ENCODE results near the gene SCOC. TPM values are rescaled to one million over a fixed set of nuclear protein-coding genes. Genes with fewer than 3 reads are reported as not detected.
"Not testable (repeated sequence)": the region's sequence is repeated elsewhere in the genome, so short reads cannot be mapped to it uniquely, and the experiment has no call there.

The SCOC gene
- polyA plus RNA-seq, 1 donor from 2014 or later: 320 TPM

- no peak for TF ChIP-seq TAF1 (IDR thresholded peaks at IDR 0.05; ENCODE audit: low read depth)
- no peak for TF ChIP-seq RAD21 (conservative IDR thresholded peaks at IDR 0.05)
- no peak for TF ChIP-seq POLR2AphosphoS5 (IDR thresholded peaks at IDR 0.05)
- TF ChIP-seq SMC3 (conservative IDR thresholded peaks at IDR 0.05; ENCODE audit: poor library complexity): no peak
- TF ChIP-seq, protein P1, sequence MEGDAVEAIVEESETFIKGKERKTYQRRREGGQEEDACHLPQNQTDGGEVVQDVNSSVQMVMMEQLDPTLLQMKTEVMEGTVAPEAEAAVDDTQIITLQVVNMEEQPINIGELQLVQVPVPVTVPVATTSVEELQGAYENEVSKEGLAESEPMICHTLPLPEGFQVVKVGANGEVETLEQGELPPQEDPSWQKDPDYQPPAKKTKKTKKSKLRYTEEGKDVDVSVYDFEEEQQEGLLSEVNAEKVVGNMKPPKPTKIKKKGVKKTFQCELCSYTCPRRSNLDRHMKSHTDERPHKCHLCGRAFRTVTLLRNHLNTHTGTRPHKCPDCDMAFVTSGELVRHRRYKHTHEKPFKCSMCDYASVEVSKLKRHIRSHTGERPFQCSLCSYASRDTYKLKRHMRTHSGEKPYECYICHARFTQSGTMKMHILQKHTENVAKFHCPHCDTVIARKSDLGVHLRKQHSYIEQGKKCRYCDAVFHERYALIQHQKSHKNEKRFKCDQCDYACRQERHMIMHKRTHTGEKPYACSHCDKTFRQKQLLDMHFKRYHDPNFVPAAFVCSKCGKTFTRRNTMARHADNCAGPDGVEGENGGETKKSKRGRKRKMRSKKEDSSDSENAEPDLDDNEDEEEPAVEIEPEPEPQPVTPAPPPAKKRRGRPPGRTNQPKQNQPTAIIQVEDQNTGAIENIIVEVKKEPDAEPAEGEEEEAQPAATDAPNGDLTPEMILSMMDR (IDR thresholded peaks at IDR 0.05; ENCODE audit: poor library complexity, severe bottlenecking): no peak
- no peak for TF ChIP-seq REST (IDR thresholded peaks at IDR 0.05; ENCODE audit: borderline replicate concordance)
- no peak for TF ChIP-seq EZH2 (IDR thresholded peaks at IDR 0.05; ENCODE audit: borderline replicate concordance, insufficient read depth, low read length, poor library complexity, severe bottlenecking)
- no peak for TF ChIP-seq MXI1 (conservative IDR thresholded peaks at IDR 0.05; ENCODE audit: poor library complexity, severe bottlenecking)
- no peak for TF ChIP-seq EP300 (conservative IDR thresholded peaks at IDR 0.05; ENCODE audit: poor library complexity, severe bottlenecking)
- Histone ChIP-seq H3K27me3 (ENCODE audit: insufficient read depth, low read depth, low read length) (no peaks in the 10 kb centered on the region), H3K4me3 (ENCODE audit: low read length) (no peak overlapping the region), H3K27ac (ENCODE audit: low read length) (no peak overlapping the region), H3K36me3 (ENCODE audit: insufficient read depth, low read length) (no peaks in the 10 kb centered on the region), H4K20me1 (ENCODE audit: insufficient read depth) (no peaks in the 10 kb centered on the region), H3F3A (ENCODE audit: insufficient read depth, low read length, poor library complexity, severe bottlenecking) (no peaks in the 10 kb centered on the region), H3K79me2 (replicated peaks; ENCODE audit: insufficient read depth, low read length) (no peaks in the 10 kb centered on the region), H3K9me3 (ENCODE audit: low read length) (no peaks in the 10 kb centered on the region), H3K9me2 (ENCODE audit: insufficient read depth, low read length) (no peaks in the 10 kb centered on the region), H2AFZ (ENCODE audit: low read depth, low read length) (no peak overlapping the region), H3K9ac (ENCODE audit: low read length) (no peak overlapping the region), H3K4me2 (ENCODE audit: low read length) (no peak overlapping the region)
These were observed 32.8 kb downstream of the SCOC start for GRCh38 chr4:140406292-140406691.

DNA sequence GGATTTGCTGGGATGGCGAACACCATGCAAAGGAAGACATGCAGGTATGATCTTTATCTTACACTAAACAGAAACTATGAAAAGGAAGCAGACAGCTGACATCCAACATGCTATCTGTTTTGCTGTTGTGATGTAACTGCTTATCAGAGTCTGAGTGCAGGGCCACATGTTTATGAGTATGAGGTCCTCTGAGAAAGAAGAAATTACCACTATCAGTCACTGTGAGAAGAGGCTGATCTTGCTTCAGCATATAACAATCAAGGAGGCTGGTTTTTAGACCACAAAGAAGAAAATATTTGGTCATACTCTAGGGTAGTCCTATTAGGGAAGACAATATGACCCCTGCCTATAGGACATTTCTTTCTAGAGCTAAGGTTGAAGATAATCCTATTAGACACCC lies 35.5 kb downstream of the SCOC start:
- H3K4me3 ChIP-seq (ENCODE audit: low read length): no peak overlapping the region
- no peak overlapping the region for H3K9ac ChIP-seq (ENCODE audit: low read length)
- no peaks in the 10 kb centered on the region for H3K9me2 ChIP-seq (ENCODE audit: insufficient read depth, low read length)
- TF ChIP-seq SMC3 (conservative IDR thresholded peaks at IDR 0.05; ENCODE audit: poor library complexity) (no peak), EP300 (conservative IDR thresholded peaks at IDR 0.05; ENCODE audit: poor library complexity, severe bottlenecking) (no peak), REST (IDR thresholded peaks at IDR 0.05; ENCODE audit: borderline replicate concordance) (no peak), TAF1 (IDR thresholded peaks at IDR 0.05; ENCODE audit: low read depth) (no peak)
- TF ChIP-seq, protein P1 (IDR thresholded peaks at IDR 0.05; ENCODE audit: poor library complexity, severe bottlenecking): no peak
- H3F3A ChIP-seq (ENCODE audit: insufficient read depth, low read length, poor library complexity, severe bottlenecking): no peaks in the 10 kb centered on the region
- H3K9me3 ChIP-seq (ENCODE audit: low read length): no peaks in the 10 kb centered on the region
- no peak overlapping the region for H3K27ac ChIP-seq (ENCODE audit: low read length)
- H3K27me3 ChIP-seq (ENCODE audit: insufficient read depth, low read depth, low read length): no peaks in the 10 kb centered on the region
- no peaks in the 10 kb centered on the region for H4K20me1 ChIP-seq (ENCODE audit: insufficient read depth)
- no peaks in the 10 kb centered on the region for H3K36me3 ChIP-seq (ENCODE audit: insufficient read depth, low read length)
- no peaks in the 10 kb centered on the region for H3K79me2 ChIP-seq (replicated peaks; ENCODE audit: insufficient read depth, low read length)
- H3K4me2 ChIP-seq (ENCODE audit: low read length): no peak overlapping the region
- no peak overlapping the region for H2AFZ ChIP-seq (ENCODE audit: low read depth, low read length)

DNA sequence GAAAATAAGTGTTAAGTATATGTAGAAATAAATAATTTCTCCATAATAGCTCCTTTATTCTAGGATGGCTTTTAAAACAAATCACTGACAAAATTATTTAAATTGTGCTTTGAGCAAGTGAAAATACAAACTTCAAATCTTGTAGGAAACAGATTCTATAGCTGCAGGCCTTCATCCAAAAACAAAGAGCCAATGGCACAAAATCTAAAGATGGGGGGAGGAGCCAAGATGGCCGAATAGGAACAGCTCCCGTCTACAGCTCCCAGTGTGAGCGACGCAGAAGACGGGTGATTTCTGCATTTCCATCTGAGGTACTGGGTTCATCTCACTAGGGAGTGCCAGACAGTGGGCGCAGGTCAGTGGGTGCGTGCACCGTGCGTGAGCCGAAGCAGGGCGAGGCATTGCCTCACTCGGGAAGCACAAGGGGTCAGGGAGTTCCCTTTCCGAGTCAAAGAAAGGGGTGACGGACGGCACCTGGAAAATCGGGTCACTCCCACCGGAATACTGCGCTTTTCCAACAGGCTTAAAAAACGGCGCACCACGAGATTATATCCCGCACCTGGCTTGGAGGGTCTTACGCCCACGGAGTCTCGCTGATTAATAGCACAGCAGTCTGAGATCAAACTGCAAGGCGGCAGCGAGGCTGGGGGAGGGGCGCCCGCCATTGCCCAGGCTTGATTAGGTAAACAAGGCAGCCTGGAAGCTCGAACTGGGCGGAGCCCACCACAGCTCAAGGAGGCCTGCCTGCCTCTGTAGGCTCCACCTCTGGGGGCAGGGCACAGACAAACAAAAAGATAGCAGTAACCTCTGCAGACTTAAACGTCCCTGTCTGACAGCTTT lies 39.9 kb downstream of the SCOC start:
- H3K4me3 ChIP-seq (ENCODE audit: low read length); H3K27me3 ChIP-seq (ENCODE audit: insufficient read depth, low read depth, low read length); H3K9me2 ChIP-seq (ENCODE audit: insufficient read depth, low read length); H3F3A ChIP-seq (ENCODE audit: insufficient read depth, low read length, poor library complexity, severe bottlenecking); H3K9ac ChIP-seq (ENCODE audit: low read length); H3K4me2 ChIP-seq (ENCODE audit: low read length); H4K20me1 ChIP-seq (ENCODE audit: insufficient read depth); H2AFZ ChIP-seq (ENCODE audit: low read depth, low read length); H3K79me2 ChIP-seq (replicated peaks; ENCODE audit: insufficient read depth, low read length); H3K9me3 ChIP-seq (ENCODE audit: low read length); H3K27ac ChIP-seq (ENCODE audit: low read length); H3K36me3 ChIP-seq (ENCODE audit: insufficient read depth, low read length): not testable (repeated sequence)
